RPMI7951 (cell line): Measurements from ENCODE around the gene HOXB7. TPM values are rescaled to one million over a fixed set of nuclear protein-coding genes. Genes with fewer than 3 reads are reported as not detected.

Experiments
- DNase-seq: peaks from one replicate; pipeline ENCODE4 v3.0.0-alpha.2; 2012; ENCODE audit warnings: low read depth
- total RNA-seq: library from RNA; depleted of rRNA; stranded (reverse); fragments of >200 nt; shearing (Covaris generic); gene quantifications from 2 replicates; pipeline ENCODE4 v1.2.3, GENCODE V29; 2014; rRNA removed

HOXB7 gene
- total RNA-seq, 1 experiment from 2014 or later = 26.1 TPM

DNA sequence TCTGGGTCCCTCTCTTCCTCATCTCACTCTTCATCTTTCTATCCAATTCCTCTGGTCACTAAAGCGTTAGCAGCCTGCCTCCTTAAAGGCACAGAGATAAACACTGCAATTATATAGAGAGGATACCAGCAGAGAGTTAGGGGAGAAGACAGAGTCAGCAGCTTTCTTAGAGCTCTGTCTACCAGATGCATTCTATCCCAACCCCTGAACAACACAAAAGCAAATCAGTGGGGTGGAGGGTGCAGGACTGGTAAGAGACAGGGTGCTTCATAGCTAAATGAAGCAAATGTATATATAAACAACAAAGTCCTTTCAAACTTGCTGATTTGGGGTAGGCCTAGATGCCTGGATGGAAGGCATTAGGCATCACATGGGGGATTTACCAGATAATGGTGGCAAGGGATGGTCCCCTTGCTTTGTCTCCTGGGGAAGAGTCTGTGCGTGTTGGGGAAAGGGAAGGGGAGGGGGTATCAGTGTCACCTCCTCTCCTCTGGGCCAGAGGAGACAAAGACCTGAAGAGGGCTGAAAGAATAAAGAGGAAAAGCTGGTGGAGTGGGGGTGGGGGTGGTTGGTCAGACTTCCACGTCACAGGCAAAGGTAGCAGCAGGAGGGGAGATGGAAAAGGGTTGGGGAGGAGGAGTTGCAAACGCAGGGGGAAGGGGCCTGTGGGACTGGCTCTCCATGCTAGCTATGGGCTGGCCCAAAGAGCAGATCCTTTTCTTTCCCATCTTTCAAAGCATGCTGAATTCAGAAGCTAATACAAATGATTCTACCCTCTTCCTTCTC lies 44.7 kb downstream of the HOXB7 start:
- DNase-seq = no peak

DNA sequence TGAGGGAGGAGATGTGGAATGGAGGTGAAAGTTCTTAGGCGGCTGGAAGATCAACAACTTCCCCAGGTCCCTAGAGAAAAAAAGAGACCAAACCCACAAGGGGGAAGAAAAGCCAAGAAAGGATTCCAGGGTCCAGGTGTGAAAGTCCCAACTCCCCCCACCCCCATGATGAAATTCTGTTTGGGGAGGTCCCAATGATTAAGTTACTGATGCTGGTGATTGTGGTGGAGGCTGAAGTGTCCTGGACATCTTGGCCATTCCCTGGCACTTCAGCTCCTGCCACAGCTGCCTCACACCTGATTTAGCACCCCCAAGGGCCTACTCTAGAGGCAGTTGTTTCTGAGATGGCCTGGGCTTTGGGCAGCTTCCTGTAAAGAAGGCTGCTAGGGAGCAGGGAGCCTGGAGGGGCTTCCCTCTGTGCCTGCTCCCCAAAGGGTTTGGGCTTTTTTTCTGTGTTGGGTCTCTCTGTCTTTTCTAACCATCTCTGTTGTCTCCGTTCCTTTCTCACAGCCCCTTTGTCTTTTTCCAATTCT lies 45.7 kb downstream of the HOXB7 start:
- DNase-seq = no peak

DNA sequence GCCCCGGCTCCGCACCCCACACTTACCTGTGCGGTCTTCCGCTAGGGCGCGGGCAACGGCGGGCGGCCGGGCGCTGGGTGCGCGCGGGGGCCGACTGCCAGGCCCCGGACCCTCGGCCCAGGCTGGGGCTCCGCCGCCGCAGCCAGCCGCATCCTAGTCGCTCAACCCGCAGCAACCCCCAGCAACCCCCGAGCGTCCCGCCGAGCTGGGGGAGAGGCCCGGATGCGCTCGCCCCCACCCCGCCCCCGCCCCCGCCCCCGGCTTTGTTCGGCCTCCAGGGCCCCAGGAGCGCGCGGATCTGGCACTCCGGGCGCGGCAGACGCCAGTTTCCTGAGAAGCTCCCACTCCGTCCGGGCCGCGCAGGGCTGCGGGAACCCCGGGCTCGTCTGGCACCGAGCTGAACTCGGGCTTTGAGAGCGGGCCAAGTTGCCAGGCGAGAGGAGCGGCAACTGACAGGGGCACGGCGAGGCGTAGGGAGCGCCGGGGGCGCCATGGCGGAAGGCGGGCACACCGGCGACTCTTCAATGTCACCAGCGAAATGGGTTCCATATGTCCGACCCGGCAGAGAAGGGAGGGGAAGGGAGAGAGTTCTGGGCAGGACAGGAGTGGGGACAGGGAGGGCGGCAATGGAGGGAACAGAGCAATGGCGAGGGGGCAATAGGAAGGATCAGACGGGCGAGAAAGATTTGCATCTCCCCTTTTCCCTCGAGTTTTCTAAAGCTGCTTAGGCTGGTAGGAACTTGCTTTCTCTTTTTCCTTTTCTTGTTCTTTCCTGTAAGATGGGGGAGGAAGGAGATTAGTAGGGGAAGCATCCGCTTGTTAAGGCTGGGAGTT lies 46.4 kb downstream of the HOXB7 start:
- DNase-seq = no peak

DNA sequence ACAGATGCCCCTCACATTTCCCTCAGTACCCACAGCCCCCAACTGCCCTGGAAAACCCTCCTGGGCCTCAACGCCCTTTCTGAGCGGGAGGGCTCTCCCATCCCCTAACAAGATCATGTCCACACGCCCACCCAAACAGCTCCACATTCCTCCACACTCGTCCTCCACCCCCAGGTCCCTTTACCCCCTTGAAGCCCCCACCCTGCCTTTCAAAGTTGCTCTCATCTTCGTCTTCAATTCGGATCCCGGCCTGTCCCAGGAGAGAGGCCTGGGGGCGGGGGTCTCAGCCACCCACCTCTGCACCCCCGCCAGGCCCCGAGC lies 47.0 kb downstream of the HOXB7 start:
- no peak for DNase-seq

DNA sequence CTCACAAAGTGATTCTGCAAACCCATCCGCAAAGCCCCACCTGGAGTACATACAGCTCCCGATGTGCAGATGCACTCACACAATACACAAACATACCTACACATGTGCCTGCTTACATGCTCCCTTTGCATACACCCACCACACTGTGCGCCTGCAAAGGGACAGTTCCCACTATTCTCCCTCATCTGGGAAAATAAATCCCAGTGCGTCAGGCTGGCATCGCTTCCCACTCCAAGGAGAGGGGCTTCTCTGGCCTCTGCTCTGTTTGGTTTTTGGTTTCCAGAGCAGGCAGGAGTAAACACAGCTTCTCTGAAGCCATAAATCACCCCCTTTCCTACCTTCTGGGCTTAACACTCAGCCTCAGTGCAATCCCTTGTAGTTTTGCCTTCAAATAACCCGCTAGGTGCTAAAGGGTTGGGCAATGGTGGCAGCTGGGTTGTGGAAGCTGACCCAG lies 47.4 kb downstream of the HOXB7 start:
- DNase-seq = no peak

DNA sequence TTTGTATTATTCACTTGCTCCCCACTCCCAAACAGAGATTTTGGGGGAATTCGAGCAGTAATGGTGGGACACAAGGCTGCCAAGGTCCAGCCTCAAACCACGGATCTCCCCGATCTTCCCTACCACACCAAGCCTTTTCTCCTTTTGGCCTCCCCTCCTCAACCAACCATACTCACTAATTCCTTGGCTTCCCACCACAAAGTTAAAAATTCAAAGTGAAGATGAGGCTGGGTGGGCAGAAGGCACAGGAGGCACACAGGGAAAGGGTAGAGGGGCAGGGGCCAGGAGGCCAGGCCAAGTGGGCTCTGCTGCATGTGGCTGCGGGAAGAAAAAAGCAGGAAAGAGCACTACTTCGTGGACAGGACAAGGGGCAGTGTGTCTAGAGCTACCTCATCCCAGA lies 47.9 kb downstream of the HOXB7 start:
- no peak for DNase-seq

DNA sequence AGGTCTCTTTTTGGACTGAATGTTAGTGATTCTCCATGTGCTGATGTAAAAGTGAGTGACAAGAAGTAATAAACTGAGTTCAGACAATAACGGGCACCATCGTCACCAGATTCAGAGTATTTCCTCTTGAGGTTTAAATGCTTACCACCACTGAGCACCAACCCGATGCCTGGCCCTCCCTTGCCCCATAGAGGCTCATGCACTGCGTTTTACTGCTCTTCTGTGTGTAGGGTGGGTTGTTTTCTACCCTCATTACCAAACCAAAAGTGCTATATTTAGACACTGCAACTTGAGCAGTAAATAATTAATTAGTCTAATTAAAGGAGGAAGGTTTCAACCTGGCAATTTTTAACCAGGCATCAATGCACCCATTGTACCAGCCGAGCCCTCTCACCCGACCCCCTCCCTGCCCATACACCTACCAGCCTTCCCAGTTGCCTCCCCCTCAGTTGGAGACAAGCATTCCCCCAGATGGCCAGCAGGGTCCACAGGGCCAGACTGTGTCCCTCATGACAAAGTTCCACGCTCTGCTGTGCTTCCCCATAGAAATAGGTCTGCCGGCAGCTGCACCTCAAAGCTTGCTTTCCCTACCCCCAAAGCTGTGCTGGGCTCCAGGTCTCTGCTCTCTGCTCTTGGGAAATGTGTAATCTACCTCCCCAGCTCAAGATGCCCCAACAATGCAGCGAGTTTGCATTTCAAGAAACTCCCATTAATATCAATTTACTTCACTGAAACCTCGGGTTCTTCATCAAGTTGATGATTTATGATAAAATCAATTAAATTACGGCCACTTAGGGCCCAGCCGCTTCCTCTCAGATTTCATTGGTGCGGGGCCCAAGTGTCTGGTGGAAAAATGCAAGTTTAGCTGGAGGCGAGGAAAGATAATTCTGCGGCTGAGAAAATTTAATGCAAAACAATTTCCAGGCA lies 48.7 kb downstream of the HOXB7 start:
- no peak for DNase-seq

DNA sequence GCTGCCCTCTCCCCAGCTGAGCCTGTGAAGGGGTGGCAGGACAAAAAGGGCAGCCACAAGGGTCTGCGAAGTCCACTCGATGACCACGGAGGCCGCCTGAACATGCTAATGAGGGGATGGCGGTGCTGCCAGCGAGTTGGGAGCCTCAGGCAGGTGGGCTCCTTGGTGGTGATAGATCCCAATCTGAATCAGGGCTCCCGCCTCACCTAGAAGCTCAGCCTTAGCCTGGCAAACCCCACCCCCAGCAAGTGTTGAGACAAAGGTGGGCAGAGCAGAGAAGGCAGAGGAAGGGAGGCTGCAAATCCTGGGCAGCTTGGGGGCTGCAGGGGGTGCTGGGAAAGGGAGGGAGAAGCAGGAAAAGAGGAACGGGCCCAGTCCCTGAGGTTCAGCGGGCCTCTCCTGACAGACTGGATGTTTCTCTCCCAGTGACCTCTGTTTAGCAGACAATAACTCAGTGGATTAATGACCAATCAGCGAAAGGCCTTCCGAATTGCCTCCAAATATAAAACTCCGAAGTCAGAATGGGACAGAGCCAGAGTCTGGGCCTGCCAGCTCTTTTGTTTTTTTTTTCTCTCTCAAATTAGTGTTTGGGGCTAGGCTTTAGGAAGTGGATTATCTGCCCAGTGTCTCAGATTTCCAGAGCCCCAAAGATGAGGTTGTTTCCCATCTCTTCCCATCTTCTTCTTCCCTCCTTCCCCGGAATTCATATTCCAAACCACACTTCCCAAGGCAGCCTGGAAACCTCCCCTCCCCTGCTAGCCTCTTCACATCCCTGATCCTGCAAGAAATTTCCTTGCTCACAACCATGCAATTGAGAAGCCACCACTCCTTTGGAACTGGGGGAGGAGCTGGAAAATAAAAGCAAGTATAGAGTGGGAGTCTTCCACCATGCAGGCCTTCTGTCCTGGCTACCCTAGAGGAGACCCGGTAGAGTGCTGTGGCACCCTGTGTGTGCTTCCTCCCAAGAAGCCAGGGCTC lies 50.7 kb downstream of the HOXB7 start:
- DNase-seq = no peak

DNA sequence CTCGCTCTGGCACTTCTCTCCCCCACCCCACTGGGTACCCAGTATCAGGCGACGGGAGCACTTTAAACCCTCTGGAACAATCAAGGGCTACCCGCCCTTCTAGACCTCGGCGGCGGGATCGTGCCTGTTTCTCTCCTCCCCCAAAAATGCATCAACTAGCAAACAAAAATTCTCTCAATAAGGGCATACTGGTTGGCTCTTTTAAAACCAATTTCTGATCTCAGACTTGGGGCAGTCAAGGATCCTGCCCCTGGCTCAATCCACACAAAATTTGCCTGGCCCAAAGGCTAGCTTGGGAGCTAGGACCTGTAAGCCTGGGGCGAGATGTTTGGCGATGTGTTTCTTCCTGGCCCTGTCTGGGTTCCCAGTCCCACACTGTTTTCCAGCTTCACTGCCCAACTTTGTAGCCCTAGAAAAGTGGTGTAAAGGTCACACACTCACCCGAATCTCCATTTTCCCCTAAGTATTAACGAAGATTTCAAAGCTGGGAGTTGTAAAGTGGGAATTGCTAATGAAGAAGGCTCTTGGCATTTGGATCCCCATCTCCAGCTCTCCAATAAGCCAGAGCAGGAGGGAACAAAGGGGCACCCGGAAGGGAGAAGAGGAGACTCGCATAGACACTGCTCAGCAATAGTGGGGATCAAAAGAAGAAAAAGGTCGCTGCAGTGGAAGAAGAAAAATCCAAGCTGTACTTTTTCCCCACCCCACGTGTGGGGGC lies 51.5 kb downstream of the HOXB7 start:
- no peak for DNase-seq

DNA sequence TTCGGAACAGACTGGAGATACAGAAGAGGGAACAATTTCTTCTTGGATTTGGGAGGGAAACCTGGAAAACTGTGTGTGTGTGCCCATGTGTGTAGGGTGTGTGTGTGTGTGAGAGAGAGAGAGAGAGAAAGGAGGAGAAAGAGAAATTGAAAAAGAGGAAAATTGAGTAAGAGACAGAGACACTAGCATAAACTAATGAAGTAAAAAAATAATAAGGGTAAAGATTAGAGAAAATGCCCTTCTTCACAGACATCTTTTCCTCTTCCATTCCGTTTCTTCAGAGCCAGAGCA lies 52.0 kb downstream of the HOXB7 start:
- DNase-seq = no peak

DNA sequence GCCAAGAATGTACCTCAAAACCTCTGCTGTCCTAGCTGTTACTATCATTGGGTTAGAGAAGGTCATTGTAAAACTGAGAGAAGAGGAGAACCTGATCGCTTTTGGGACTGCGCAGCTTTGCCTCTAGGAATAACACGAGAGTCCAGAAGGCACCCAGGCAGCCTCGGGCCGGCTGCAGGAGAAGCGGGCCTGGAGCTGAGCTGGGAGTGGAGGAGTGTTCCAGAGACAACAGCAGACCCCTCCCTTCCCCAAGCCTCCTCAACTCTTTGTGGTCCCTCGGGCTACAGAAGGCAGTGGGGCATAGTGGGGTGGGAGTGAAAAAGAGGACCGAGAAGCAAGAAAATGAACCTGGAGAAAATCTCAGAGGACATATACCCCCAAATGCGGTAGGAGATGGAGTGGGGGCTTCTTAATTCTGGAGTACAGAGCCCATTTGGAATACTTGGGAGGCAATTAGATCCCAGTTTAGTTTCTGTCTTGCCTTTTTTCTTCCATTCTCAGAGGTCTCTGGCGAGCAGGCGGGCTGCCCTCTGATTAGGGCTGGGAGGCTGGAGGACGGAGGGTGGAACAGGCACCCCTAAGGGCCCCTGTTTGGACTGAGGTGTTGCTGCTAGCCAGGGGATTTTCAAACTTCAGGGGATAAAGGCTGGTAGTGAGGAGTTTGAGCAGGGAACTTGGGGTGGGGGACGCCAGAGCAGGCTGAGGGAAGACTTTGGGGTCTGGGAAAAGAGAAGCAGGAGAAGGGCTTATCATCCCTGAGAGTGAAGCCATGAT lies 52.6 kb downstream of the HOXB7 start:
- no peak for DNase-seq

Other genes starting within 250 kb of the HOXB7 start
- 0.49 TPM in 1 of 2 replicates, not detected in the other for gene SKAP1, start 180.8 kb downstream of the HOXB7 start, total RNA-seq
- gene HOXB1, start 80.0 kb downstream of the HOXB7 start, total RNA-seq = not detected in 2 replicates
- gene HOXB2, start 65.9 kb downstream of the HOXB7 start, total RNA-seq = 11.9 and 15.1 TPM in 2 replicates
- gene HOXB4, start 32.7 kb downstream of the HOXB7 start, total RNA-seq = 1.6 and 1.7 TPM in 2 replicates
- gene HOXB3, start 20.8 kb downstream of the HOXB7 start, total RNA-seq = 3.2 and 7.9 TPM in 2 replicates
- gene HOXB5, start 17.2 kb downstream of the HOXB7 start, total RNA-seq = 0.10 and 0.24 TPM in 2 replicates
- 4.8 and 7.3 TPM in 2 replicates for gene HOXB6, start 6.0 kb downstream of the HOXB7 start, total RNA-seq
- gene HOXB8, start 4.3 kb upstream of the HOXB7 start, total RNA-seq = 0.24 and 0.49 TPM in 2 replicates
- 2.3 and 4.1 TPM in 2 replicates for gene HOXB9, start 15.3 kb upstream of the HOXB7 start, total RNA-seq
- gene PRAC1, start 111.5 kb upstream of the HOXB7 start, total RNA-seq = not detected in 2 replicates
- gene PRAC2, start 112.2 kb upstream of the HOXB7 start, total RNA-seq = 2.4 and 6.1 TPM in 2 replicates
- 4.7 and 5.4 TPM in 2 replicates for gene HOXB13, start 117.7 kb upstream of the HOXB7 start, total RNA-seq
- gene TTLL6, start 206.2 kb upstream of the HOXB7 start, total RNA-seq = 0.39 and 0.60 TPM in 2 replicates
- gene CALCOCO2, start 220.0 kb upstream of the HOXB7 start, total RNA-seq = 39.8 and 48.8 TPM in 2 replicates